NCI-H2107 treated with DMSO at 0.1 percent for 48 hours (cell line): ENCODE measurements around the gene BMF.

ENCODE experiments used
- DNase-seq: peaks from one replicate; lab custom pipeline; 2025; ENCODE audit not compliant: unreplicated experiment; lab: John Stamatoyannopoulos, UW

BMF gene

DNA sequence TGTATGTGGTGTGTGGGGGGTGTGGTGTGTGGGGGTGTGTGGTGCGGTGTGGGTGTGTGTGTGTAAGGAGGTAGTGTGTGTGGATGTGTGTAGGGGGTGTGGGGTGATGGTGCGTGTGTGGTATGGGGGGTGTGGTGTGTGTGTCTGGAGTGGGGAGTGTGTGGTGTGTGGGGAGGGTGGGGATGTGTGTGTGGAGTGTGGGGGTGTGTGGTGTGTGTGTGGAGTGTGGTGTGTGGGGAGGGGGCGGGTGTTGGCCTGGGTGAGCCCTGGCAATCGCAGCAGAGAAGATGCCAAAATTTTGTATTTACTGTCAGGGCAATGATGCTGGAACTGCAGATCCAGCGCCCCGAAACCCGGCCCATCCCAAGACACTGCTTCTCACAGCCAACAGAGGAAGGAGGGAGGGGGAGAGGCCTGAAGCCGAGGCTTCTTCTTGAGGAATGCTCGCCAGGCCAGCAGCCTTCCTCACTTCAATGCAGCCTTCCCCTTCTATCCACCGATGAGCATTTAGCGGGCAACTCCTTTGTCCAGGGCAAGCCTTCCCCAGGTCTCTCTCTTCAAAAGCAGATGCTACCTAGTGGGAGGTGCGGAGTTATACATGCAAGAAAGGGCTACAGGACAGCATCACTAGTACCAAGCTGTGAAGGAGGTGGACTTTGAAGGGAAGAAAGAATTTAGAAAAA lies 57.8 kb downstream of the BMF start:
- no peak for DNase-seq

DNA sequence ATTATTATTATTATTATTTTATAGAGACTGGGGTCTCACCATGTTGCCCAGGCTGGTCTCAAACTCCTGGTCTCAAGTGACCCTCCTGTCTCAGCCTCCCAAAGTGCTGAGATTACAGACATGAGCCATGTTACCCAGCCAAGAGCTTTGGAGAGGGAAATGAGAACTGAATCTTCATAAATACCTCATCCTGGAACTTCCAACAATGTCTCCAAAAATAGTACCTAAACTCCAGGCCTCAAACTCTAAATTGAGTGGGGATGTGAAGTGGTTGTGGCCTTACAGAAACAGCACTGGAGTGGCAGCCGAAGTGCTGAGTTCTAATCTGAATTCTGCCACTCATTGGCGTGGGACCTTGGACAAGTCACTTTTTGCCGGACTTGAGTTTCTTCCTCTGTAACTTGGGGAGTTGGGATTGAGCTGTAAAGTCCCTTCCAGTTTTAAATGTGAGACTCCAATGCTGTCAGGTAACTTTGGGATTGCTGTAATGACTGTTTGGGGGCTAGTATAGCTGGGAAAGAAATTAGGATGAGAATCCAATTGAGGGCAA lies 59.7 kb downstream of the BMF start:
- DNase-seq, result no peak

DNA sequence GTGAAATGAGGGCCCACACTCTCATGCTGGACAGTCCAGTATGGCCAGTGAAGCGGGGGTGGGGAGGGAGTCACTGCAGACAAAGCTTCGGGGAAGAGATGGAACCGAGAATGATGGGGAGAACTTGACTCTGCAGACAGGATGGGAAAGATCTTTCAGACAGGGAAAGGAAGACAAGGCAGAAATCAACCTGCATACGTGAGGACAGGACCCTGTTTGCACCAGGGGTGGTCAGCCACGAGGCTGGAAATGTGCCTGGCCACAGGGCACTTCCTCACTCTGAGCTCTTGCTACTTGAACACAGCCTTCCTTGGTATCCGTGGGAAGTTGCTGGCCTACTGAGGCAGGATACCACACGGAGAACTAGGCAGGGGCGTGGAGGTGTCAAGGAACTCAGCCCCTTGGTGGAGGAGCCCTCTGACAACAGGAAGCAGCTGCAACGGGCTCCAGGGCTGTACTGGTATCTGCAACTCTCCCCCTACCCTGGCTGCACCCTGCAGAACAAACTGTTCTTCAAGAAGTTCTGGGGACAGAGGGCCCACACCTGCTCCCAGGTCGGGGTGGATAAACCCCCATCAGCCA lies 60.4 kb downstream of the BMF start:
- DNase-seq, result no peak

DNA sequence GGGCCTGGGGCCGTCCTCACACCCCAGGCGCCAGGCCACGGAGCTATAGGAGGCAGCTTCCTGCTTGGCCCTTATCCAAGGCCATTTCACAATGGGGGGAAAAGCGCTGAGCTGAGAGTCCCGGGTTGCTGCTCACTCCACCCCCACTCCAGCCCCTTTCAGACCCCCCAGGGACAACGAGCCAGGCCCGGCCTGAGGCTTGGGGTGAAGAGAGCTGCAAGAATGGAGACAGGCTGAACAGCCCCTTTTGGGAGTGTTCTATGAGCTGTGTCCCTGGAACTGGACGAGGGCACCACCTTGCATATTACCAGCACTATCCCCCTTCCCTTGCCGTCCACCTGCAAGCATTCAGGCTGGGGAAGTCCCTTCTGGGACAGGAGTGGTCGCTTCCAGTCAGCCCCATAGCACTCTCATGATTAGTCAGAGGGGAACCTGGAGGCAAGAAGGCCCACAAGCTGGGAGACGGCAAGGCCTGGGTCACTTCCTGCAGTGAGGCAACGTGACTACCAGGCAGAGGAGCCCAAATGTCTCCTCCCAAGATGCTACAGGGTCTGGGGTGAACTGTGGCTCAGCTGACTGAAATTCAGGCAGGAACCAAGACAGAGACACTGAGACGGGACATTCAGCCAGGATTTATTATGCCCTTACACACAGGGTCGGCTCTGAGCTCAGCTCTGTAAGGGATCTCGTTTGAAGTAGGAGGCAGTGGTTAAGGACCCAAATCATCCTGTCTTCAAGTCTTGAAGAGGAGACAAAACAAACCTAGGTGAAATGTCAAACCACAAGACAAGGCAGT lies 61.1 kb downstream of the BMF start:
- no peak for DNase-seq

DNA sequence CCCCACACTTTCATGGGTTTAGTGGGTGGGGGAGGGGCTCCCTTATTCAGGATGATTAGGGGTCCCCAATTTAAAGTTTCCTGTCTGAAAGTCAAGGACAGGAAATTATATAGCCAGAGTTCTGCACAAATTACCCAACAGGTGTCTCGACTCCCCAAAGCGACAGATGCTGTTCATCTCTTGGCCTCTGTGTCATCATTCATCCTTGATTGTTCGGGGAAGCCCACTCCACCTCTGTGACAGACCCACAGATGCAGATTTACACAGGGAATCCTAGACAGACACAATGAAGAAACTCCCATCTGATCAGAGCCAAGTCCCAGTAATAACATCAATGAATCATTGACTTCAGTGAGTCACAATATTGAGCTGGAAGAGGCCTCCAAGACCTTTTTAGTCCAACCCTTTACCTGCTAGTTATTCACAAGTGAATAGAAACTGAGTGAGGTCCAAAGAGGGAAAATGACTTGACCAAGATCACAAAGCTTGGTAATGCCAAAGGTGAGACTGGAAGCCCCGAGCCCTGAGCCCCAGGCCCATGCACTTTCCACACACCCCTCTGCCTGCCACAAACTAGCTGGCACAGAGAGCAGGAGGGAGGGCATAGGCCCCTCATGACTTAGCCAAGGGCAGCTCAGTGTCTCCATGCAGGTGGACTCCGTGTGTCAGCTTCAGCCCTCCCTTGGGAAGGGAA lies 61.8 kb downstream of the BMF start:
- no peak for DNase-seq

DNA sequence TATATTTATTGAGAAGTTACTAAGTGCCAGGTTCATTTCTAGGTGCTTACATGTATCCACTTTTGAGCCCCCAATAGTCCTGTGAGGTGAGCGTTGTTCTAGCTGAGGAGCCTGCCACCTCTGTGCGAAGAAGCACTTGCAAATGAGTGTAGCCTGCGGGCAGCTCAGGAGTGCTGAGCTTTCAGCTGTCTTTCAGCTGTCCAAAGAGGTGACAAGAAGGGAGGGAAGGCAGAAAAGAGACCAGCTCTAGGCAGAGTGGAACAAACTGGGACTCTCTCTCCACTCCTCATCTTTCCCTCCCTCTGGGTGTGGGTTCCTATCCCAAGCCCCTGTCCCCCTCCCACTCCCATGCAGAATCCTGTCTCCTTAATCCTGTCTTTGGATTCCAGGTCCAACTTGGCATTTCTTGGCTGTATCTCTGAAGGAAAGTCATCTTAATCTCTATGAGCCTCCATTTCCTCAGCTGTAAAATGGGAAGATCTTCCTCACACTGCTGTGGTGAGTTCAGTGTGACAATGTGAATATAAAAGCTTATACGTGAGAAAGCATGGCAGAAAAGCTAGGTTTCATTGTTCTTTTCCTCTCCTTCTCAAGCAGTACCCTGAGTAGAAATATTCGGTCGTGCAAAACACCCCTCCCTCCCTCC lies 63.0 kb downstream of the BMF start:
- DNase-seq, result no peak

DNA sequence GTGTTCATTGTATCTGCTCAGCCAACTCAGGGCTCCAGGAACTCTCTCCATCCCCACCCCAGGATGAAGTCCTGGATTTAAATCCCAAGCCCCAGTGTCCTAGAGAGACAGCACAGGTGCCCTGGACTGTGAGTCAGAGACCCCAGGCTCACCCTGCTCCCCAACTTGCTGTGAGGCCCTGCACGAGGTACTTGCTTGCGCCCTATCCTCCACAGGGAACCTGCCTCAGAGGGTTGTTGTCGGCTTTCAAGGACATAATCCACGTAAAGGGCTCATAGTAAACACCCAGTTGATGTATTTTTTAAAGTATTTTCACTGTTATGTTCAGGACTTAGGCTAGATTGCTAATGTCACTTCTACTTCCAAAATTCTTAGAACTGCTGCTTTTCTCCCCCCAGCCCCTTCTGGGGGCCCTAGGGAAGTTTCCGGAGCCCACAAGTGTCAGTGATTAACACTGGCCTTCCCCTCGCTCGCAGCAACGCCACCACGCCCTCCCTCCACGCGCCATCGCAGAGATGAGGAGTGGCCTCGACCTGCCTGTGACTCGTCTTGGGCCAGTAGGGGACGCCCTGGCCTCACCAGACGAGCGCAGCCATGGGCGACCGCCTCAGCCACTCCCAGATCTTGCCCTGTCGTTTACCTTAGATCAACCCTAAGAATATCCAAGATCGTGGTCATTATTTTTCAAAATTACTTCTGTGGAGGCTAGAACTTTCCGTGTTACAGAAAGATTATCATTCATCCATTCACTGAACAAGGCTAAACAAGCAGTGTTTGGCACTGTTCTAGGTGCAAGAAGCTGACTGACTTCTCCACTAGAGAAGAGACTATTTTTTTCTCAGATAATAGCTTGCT lies 63.7 kb downstream of the BMF start:
- peak; percentile 40 for DNase-seq

DNA sequence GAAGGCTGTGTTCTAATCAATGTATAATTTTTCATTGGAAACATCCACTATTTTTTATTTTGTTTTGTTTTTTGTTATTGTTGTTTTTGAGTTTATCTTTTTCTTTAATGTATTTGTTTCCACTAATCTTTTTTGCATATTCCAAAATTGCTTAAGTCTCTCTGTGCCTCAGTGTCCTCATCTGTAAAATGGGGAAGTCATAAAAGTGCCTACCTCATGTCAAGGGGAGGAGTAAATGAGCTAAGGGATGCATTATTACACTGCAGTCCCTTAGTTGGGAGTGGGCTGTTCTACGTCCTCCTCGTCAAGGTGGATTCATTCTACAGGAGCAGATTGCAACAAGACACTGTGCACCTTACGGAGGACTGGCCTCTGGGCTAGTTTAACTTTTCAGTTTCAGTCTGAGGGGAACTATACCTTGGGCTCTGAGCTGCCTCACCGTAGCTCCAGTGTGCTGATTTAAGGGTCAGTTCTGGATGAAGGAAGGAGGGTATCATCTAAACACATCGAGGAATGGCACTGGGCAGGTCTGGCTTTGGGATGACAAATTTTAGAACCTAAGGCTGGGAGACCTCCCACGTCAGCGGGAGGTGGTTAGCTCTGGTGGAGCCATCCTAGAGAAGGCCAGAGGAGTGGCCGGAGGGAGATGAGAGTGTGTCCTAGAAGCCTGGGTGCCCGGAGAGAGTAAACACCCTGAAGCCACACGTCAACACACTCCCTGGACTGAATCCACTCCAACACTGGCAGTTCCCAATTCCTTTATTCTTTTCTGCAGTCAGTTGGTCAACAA lies 64.6 kb downstream of the BMF start:
- no peak for DNase-seq

DNA sequence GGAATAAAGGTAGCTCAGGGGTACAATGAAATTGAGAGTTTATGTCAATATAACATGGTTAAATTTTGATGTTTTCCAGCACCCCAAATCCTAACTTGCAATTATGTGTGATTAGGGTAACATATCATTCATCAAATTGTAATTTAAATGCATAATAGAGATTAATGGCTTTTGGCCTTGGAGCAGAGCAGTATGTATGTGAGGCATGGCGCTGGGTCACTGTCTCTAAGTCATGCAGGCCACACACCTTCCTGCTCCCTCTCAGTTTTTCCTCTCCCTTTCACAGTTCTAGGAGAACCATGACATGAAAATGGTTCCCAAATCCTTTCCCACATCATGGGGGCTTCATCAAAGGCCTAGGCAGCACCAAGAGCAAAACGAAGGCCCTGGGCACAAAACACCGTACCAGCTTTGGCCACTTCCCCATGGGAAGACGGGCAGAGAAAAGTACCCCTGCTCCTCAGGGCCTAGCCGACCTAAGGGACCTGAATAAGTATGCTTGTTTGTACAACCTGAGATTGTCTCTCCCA lies 65.8 kb downstream of the BMF start:
- no peak for DNase-seq

DNA sequence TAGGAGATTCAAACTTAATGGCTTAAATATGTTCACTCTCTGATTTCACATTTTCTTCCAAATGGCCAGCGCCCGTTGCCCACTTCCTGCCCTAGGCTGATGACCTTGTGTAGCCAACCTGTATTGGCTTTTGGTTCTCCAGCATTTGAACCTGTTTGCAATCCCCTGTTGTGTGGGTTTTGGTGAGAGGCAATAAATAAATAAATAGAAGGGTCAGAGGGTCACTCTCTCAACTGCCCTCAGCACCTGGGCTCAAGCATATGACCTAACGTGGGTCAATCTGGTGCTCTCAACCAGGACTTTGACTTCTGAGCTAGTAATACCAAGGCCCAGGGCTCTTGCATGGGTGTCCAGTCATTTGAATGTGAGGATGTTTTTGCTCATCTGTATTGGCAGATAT lies 67.9 kb downstream of the BMF start:
- DNase-seq, result no peak

DNA sequence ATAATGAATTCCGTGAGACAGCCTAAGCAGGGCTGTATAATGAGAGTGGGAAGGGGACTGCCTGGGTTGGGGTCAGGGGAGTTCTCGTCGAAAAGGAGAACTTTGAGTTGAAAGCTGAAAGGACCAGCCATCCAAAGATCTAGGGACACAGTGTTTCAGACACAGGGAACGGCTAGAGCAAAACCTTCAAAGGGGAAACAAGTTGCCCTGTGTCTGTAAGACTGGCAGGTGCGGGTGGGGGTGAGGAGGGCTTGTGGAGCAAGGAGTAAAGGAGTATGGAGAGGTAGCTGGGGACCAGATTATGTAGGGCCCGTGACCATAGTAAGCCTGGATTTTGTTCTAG lies 68.4 kb downstream of the BMF start:
- DNase-seq, result no peak

DNA sequence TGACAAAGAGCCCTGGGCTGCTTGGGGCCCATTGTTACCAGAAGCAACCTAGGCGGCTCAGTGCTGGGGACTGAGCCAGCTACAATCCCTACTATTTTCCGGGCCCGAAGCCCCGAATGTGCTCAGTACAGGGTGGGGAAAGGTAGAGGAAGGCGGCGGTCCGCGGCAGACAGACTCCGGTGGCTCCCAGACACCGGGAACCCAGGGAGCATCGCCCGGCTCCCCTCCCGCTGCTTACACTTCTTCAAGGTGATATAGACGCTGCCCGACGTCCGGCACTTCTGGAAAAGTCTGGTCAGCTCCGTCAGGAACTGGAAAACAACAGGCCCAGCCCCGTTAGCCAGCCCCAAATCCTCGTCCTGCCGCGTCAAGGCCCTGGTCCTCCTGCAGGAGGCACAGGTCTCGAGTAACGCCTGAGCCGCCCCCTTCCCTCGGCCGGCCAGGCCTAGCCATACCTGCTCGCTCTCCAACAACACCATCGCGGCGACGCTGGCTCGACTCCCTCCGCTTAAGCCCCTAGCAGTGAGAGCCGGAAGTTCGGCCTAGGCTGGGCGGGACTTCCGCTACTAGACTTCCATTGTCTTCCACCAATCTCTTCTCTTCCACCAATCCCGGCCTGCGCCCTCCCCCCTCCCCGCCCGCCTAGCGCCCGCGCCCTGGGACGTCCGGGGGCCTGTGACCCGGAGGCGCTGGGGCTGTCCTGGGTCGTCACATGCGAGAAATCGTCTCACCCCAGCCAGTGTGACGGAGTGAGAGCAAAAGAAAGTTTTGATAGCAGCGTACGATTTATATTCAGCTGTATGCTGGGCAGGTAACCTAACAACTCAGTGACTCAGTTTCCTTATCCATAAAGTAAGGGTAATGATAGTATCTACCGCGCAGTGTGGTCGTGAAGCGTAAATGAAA lies 69.8 kb downstream of the BMF start, which contains the start of gene SRP14:
Gene SRP14 (minus strand): TSS at position 544 of the 906 bp plus-strand sequence. CDS start 65 bp downstream, at position 479.
- DNase-seq, result peak; percentile 52

DNA sequence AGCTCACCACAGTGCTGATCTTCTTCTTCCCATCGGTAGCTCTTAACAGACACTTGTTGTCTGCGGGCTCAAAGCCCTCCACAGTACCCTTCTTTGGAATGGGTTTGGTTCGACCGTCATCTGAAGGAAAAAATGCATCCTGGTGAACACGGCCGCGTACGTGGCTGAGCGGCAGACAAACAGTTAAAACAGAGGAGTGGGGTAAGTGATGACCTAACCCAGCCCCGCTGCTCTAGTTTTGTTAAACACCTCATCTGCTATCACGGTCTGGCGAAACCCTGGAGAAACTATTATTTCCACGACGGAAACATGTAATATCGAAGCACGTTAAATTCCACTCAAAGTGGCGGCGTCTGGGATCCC lies 70.4 kb downstream of the BMF start:
- no peak for DNase-seq
